Small intestine (tissue), 7 donors: Measurements from ENCODE around the gene MSGN1. TPM values are rescaled to one million over a fixed set of nuclear protein-coding genes. Genes with fewer than 3 reads are reported as not detected.
A peak's percentile ranks its signal among the peaks of the same experiment; 100 is the strongest.
"Not testable (repeated sequence)": the region's sequence is repeated elsewhere in the genome, so short reads cannot be mapped to it uniquely, and the experiment has no call there.

Experiments
- DNase-seq, 2 donors: peaks; one replicate each; pipeline versions ENCODE4 v3.0.0 to v3.0.0-alpha.2; 2013
- FAIRE-seq: peaks from 2 replicates; lab custom pipeline; 2012; peaks lifted over from hg19 to GRCh38; lab: Jason Lieb, UNC
- H3K27ac ChIP-seq, 3 donors: one replicate each; pipeline ENCODE4 v1.5.1; 2013; ENCODE audit warnings: low read length in 2 of 3, mild to moderate bottlenecking in 2 of 3, control low read depth in 1 of 3, inconsistent platforms in 1 of 3, low read depth in 1 of 3, moderate library complexity in 1 of 3
- H3K27me3 ChIP-seq, 3 donors: one replicate each; pipeline ENCODE4 v1.6.1; 2013; ENCODE audit warnings: low read length in 3 of 3, inconsistent platforms in 1 of 3; ENCODE audit not compliant: control insufficient read depth in 3 of 3, insufficient read depth in 3 of 3
- H3K36me3 ChIP-seq, 3 donors: one replicate each; pipeline ENCODE4 v1.6.1; 2013; ENCODE audit warnings: low read length in 3 of 3, inconsistent platforms in 1 of 3, low read depth in 1 of 3, mild to moderate bottlenecking in 1 of 3, moderate library complexity in 1 of 3; ENCODE audit not compliant: control insufficient read depth in 3 of 3, insufficient read depth in 2 of 3
- H3K4me1 ChIP-seq, 3 donors: one replicate each; pipeline ENCODE4 v1.6.1; 2013; ENCODE audit warnings: low read length in 2 of 3, inconsistent platforms in 1 of 3, low read depth in 1 of 3, mild to moderate bottlenecking in 1 of 3, moderate library complexity in 1 of 3; ENCODE audit not compliant: control insufficient read depth in 3 of 3, insufficient read depth in 2 of 3
- H3K4me3 ChIP-seq, 3 donors: one replicate each; pipeline ENCODE4 v1.5.1; 2013; ENCODE audit warnings: low read length in 3 of 3, control low read depth in 1 of 3, inconsistent platforms in 1 of 3, low read depth in 1 of 3, mild to moderate bottlenecking in 1 of 3, moderate library complexity in 1 of 3
- H3K9me3 ChIP-seq, 2 donors: one replicate each; pipeline ENCODE4 v1.6.1; 2013; ENCODE audit warnings: low read depth in 1 of 2, low read length in 1 of 2; ENCODE audit not compliant: control insufficient read depth in 2 of 2, insufficient read depth in 1 of 2
- WGBS, 3 donors: extraction: QIAGEN DNeasy Blood & Tissue Kit; methylation state at CpG; one replicate each; pipeline ENCODE4 v1.1.7; 2013; 5-methylcytosine and 5-hydroxymethylcytosine counted together
- polyA plus RNA-seq, 4 donors: library from polyadenylated mRNA; stranded (reverse) in 3 of 4; unstranded in 1 of 4; fragments of 200-250 nt in 3 of 4; fragments of 120-200 nt in 1 of 4; gene quantifications; one replicate each; pipeline versions ENCODE4 v1.2.1 to v1.2.3, GENCODE V29; 2013
- donor health status: healthy with polysubstance abuse.
- donor health status: control.
- donor health status: control.
- donor health status: Bipolar disorder and iron deficiency.
- donor health status: healthy.

Gene MSGN1
- polyA plus RNA-seq, 4 donors: not detected

DNA sequence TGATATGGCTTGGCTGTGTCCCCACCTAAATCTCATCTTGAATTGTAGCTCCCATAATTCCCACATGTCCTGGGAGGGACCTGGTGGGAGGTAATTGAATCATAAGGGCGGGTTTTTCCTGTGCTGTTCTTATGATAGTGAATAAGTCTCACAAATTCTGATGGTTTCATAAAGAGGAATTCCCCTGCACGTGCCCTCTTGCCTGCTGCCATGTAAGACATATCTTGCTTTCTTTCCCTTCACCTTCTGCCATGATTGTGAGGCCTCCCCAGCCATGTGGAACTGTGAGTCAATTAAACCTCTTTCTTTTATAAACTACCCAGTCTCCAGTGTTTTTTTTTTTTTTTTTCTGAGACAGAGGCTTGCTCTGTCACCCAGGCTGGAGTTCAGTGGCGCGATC, 7.4 kb downstream of the MSGN1 start:
- not testable (repeated sequence) for DNase-seq, FAIRE-seq, H3K27ac ChIP-seq, H3K27me3 ChIP-seq, H3K4me3 ChIP-seq, H3K9me3 ChIP-seq, H3K4me1 ChIP-seq, H3K36me3 ChIP-seq
- 66 to 94% (median 77%) methylated on average over 4 of the region's 4 CpGs for WGBS, 3 donors

DNA sequence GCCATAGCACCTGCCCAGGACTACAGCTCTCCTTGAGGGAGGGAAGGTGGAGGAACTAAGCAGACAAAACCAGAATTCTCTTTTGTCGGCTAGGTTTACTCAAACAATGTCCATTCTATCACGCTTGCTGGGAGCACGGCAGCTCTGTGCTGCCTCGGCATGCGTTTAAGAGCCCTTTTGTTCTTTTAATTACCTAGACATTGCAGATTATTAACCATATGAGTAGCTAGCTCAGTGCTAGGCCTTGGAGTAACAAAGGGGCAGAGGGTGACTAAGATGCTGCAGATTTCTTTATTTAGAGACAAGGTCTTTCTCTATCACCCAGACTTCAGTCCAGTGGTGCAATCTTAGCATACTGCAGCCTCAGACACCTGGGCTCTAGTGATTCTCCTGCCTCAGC, 11.1 kb downstream of the MSGN1 start:
- Histone ChIP-seq H3K4me1 (peaks cover 0 to 6% (median 2%) of the 10 kb centered on the region in 3 donors), H3K27ac (no peak overlapping the region), H3K9me3 (no peaks in the 10 kb centered on the region), H3K4me3 (no peak overlapping the region), H3K36me3 (no peaks in the 10 kb centered on the region), H3K27me3 (peaks cover 0 to 13% (median 2%) of the 10 kb centered on the region in 3 donors)
- DNase-seq (peak in 1 of 2 donors; percentile 10), FAIRE-seq (no peak)
- 30 to 61% (median 47%) methylated on average over 5 of the region's 5 CpGs for WGBS, 3 donors

DNA sequence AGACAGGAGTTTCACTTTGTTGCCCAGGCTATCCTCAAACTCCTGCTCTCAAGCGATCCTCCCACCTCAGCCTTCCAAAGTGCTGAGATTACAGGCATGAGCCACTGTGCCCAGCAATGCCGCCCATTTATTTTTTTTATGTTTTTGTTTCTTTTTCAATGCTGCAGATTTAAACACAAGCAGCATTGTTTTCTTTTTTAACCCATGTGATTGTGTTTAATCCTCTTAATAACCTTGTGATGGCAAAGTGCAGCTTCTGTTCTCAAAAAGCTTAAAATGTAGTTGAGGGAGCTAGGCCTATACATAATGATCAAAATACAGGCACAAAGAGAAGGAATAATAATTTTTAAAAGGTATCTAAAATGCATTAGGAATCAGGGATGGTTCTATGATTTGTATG, 11.5 kb downstream of the MSGN1 start:
- 44 to 79% (median 78%) methylated on average over 2 of the region's 2 CpGs for WGBS, 3 donors
- H3K4me1 ChIP-seq: peaks cover 0 to 6% (median 2%) of the 10 kb centered on the region in 3 donors
- no peaks in the 10 kb centered on the region for H3K36me3 ChIP-seq
- H3K27ac ChIP-seq: no peak overlapping the region
- H3K9me3 ChIP-seq: no peaks in the 10 kb centered on the region
- H3K4me3 ChIP-seq: no peak overlapping the region
- FAIRE-seq: no peak
- peaks cover 0 to 13% (median 2%) of the 10 kb centered on the region in 3 donors for H3K27me3 ChIP-seq
- no peak for DNase-seq

DNA sequence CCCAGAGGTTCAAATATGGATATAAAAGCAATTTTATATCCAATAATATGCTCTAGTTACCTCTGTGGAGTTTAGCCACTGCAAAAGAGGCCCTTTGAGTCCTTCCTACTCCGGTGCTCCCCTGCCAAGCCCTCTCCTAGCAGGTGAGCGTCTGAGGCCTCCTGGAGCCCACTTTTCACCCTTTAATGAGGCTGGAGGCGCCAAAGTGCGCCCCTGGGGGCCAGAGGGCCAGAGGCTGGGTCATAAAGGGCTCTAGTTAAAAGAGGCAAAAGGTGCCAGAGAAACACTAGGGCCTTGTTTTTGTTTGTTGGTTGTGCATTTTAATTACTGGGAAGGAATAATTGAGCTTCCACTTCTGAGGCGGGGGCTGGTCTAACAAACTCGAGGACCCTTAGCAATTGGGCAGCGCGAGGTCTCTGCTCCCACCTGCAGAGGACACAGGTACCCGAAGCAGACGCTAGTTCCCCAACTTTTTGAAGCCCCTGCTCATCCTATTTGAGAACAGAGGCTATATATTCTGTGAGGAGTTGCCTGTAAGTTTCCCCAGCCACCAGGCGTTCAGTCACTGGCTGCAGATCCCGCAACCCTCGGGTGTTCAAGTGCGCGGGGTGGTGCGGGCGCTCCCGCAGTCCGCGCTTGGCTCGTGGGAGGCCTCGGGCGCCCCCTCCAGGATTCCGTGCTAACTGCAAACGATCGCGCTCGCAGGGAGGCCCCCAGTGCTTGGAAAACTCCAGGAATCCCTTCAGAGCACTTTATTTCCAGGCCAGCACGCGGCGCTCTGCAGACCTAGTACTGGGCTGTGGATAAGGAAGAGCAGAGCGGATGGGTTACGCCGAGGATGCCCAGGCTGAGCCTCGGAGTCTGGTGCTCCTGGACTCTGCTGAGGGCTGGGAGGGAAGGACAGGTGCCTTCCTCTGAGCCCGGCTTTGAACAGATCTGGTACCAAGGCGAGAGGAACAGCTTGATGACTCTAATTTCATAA, 14.1 kb downstream of the MSGN1 start:
- Histone ChIP-seq H3K4me3 (peak overlapping the region in 1 of 3 donors; percentile 11), H3K4me1 (peaks cover 0 to 6% (median 2%) of the 10 kb centered on the region in 3 donors), H3K27me3 (peaks cover 0 to 13% (median 2%) of the 10 kb centered on the region in 3 donors), H3K9me3 (no peaks in the 10 kb centered on the region), H3K27ac (no peak overlapping the region), H3K36me3 (no peaks in the 10 kb centered on the region)
- 14 to 18% (median 17%) methylated on average over 37 of the region's 37 CpGs for WGBS, 3 donors
- DNase-seq (peak; percentile 36 to 86), FAIRE-seq (no peak)

DNA sequence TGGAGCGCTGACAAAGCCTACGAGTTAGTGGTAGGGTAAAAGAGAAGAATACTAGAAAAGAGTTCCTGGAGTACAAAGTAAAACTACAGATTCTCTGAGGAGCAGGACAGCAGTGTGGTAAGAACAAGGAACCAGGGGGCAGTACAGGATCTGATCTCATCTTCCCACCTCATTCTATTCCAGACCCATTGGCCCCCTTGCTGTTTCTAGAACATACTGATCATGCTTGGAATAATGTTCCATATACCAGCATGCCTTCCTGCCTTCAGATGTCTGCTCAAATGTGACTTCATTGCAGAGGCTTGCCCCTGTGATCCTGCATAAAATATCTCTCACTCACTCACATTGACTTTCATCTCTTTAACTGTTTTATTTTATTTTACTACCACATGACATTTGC, 19.3 kb downstream of the MSGN1 start:
- peaks cover 0 to 3% (median under 1%) of the 10 kb centered on the region in 3 donors for H3K4me1 ChIP-seq
- no peak overlapping the region for H3K27ac ChIP-seq
- H3K4me3 ChIP-seq: no peak overlapping the region
- FAIRE-seq: no peak
- no peak for DNase-seq
- H3K27me3 ChIP-seq: peaks cover 0 to 7% (median 0%) of the 10 kb centered on the region in 3 donors
- no peaks in the 10 kb centered on the region for H3K36me3 ChIP-seq
- no peaks in the 10 kb centered on the region for H3K9me3 ChIP-seq
- 23 to 89% (median 54%) methylated on average over 2 of the region's 2 CpGs for WGBS, 3 donors

DNA sequence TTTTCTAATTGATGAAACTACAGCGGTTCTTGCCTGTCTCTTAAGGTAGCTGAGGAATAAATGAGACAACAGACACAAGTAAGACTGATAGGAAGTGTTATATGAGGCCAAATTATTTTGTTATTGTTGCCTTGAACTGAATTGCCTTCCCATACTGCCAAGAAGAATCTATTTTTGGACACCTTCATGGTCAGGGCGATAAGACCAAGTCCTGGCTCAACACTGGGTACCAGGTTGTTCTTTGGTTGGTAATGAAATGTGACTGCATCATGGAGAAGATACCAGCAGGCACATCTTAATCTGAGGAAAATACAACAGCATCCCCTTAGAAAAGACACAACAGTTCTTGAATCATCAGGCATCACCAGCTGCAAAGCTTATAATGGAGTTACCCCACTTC, 23.7 kb downstream of the MSGN1 start:
- Histone ChIP-seq H3K4me1 (no peaks in the 10 kb centered on the region), H3K36me3 (no peaks in the 10 kb centered on the region), H3K4me3 (no peak overlapping the region), H3K9me3 (no peaks in the 10 kb centered on the region), H3K27ac (no peak overlapping the region), H3K27me3 (no peaks in the 10 kb centered on the region)
- WGBS, 3 donors: 62 to 80% (median 74%) methylated on average over 2 of the region's 2 CpGs
- no peak for FAIRE-seq
- no peak for DNase-seq

DNA sequence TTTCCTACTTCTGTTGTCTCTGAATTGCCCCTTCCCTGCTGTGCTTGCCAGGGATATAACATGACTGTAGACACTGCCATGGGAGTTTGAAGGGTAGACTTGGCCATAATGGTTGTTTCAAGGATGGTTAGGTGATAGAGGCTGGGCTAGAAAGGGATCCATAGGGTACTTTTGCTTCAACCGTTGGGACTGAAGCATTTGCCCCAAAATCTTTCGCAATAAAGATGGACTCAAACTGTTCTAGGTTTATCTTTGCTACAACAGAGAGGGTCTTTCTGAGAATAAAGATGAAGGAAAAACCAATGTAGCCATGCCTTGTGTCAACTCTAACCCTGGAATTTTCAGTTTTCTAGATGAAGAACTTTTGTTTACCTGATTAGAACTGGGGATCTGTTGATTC, 27.2 kb downstream of the MSGN1 start:
- Histone ChIP-seq H3K27ac (no peak overlapping the region), H3K4me1 (no peaks in the 10 kb centered on the region), H3K27me3 (no peaks in the 10 kb centered on the region), H3K36me3 (no peaks in the 10 kb centered on the region), H3K4me3 (no peak overlapping the region), H3K9me3 (no peaks in the 10 kb centered on the region)
- no peak for FAIRE-seq
- WGBS, 3 donors: 69 to 96% (median 83%) methylated on average over 2 of the region's 2 CpGs
- no peak for DNase-seq

DNA sequence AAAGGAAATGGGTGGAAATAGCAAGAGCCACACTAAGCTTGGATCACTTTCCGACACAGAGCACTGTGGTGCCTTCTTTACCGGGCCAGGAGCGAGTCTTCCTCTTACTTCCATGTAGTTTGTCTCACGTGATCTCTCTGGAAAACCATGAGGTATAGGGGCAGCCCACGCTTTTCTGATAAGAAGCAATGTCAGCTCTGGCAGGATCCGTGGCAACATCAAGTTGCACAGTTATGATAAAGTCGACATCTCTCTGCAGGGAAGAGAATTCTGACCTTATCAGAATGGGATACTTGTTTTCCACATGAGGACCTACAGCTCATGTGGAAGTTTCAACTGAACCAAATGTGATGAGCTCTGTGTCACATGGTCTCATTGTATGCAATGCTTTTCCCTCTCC, 29.5 kb downstream of the MSGN1 start:
- H3K27ac ChIP-seq: no peak overlapping the region
- no peak for DNase-seq
- H3K4me1 ChIP-seq: no peaks in the 10 kb centered on the region
- H3K36me3 ChIP-seq: no peaks in the 10 kb centered on the region
- H3K9me3 ChIP-seq: no peaks in the 10 kb centered on the region
- 78 to 89% (median 82%) methylated on average over 7 of the region's 7 CpGs for whole genome bisulfite sequencing, 3 donors
- no peak for FAIRE-seq
- H3K4me3 ChIP-seq: no peak overlapping the region
- no peaks in the 10 kb centered on the region for H3K27me3 ChIP-seq
